HG03045 (cell line): Measurements from ENCODE around the gene BRCA2.

Source experiments
- ATAC-seq: cut with Tn5 transposase; IDR thresholded peaks from one replicate; pipeline ENCODE4 v1.9.1; 2021; ENCODE audit warnings: mild to moderate bottlenecking, moderate library complexity; ENCODE audit not compliant: unreplicated experiment

BRCA2 gene

GRCh38 chr13:32428581-32429432, 113.5 kb downstream of the BRCA2 start:
- ATAC-seq, result no peak

GRCh38 chr13:32429433-32429909, 114.2 kb downstream of the BRCA2 start:
- ATAC-seq, result no peak

GRCh38 chr13:32430018-32430747, 114.9 kb downstream of the BRCA2 start:
- no peak for ATAC-seq

GRCh38 chr13:32431361-32431760, 116.1 kb downstream of the BRCA2 start:
- no peak for ATAC-seq

- ATAC-seq, result no peak
These were observed 117.5 kb downstream of the BRCA2 start for GRCh38 chr13:32432856-32433255.

GRCh38 chr13:32438871-32439270, 123.6 kb downstream of the BRCA2 start:
- ATAC-seq, result no peak

- ATAC-seq, result peak; percentile 48
These were observed 127.8 kb downstream of the BRCA2 start for GRCh38 chr13:32443111-32443510.

GRCh38 chr13:32445461-32445860, 130.2 kb downstream of the BRCA2 start:
- no peak for ATAC-seq

GRCh38 chr13:32446220-32446619, 130.9 kb downstream of the BRCA2 start:
- ATAC-seq, result no peak

GRCh38 chr13:32446773-32447465, 131.6 kb downstream of the BRCA2 start:
- ATAC-seq, result no peak

GRCh38 chr13:32447894-32448623, 132.8 kb downstream of the BRCA2 start:
- ATAC-seq, result no peak

GRCh38 chr13:32448972-32449371, 133.7 kb downstream of the BRCA2 start:
- no peak for ATAC-seq
